ENCODE data around the gene MSH3.
"Not testable (repeated sequence)": the region's sequence is repeated elsewhere in the genome, so short reads cannot be mapped to it uniquely, and the experiment has no call there.

The MSH3 gene

DNA sequence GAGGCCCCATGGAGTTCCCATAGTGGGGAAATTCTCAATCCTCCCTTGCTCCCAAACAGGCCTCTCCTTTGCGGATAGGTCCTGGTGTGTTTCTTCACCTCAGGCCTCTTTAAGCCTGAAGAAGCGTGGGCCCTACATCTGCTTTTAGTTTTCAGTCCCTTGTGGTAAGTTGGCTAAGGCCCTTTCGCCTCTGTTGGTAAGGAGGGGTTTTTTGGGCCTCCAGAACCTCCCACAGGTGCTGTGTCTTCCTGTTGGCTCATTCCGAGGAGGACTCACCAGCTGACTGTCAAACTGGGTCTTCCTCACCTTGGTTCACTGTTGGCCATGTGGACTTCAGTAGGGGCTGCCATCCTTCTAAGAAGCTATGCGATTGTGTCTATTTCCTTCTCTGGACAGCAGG lies 56.8 kb downstream of the MSH3 start:
- no peak for DNase-seq

DNA sequence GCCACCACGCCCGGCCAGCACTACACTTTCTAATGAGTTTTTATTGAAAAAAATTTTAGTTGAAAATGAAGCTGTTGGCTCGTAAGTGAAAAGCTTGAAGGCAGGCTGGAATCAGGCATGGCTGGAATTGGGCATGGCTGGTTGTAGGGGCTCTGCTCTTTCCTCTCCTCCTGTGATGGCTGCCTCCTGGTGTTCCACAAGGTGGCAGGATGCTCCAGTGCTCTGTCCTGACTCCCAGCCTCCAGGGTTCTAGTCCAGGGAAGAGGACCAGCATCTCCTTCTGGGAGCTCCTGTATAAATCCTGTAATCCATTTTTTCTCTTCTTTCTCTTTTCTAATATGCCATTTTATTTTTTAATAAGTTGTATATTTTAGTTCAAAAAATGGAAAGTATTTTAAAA lies 57.5 kb downstream of the MSH3 start:
- no peak for DNase-seq

DNA sequence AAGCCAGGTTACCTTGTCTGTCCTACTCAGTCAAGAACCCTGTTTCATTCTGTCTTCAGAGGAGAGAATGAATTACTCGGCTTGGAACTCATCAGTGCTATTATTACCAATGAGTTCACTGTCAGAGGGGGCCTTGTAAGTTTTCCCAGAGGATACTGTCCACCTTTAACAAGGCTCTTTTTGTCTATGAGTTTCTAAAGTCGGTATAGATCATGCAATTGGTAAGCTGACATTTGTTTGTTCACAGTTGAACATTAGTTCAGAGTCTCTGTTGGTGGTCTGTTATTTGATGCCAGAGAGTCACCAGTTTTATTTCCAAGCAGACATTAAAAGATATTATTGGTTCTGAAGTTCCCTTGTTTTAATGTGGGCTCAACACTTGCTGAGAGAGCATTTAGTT lies 58.5 kb downstream of the MSH3 start:
- DNase-seq, result no peak

DNA sequence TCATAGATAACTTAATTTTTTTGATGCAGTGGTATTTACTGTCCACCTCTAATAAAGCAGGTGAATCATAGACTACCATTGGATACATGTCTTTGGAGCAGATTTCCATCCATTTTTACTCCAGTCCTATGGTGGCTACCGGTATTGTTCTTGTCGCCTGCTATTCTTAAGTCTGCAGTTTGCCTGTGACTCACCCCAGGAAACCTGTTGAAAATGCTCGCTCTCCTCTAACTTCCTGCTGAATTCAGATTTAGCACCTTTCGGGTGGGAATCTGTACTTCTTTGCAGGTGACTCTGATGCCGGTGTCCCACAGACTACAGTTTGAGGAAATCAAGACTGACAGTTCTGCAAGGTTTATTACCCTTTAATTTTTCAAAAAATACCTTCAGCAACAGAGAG lies 59.2 kb downstream of the MSH3 start:
- DNase-seq, result no peak

DNA sequence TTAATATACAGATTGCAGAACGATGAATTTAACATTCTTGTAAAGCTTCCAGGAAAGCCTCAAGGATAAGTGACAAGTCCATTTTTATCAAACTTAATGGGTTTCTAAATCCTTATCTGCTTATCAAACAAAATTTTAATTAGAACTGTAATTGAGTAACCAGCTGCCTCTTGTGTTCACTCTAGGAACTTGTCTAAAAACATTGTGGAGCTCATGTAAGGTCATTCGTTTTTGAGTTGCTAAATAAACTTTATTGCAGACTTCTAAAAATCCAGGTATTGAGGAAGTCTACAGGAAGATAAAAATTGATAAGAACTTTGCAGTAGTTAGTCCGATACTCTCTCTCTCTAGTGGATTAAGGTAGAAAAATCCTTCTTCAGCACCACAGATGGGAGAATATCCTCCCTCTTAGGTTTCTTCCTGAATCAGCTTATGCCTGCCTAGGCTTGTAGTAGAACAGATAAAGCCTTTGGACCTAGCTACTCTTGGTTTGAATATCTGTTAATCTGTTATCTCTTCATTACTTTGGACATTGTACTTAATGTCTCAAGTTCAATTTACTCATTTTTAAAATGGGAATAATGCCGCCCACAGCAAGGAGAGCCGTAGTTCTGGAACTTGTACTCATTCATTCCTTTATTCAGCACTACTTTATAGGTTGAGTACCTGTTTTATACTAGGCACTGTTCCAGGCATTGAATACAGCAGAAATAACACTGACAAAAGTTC lies 60.3 kb downstream of the MSH3 start:
- DNase-seq, result no peak

DNA sequence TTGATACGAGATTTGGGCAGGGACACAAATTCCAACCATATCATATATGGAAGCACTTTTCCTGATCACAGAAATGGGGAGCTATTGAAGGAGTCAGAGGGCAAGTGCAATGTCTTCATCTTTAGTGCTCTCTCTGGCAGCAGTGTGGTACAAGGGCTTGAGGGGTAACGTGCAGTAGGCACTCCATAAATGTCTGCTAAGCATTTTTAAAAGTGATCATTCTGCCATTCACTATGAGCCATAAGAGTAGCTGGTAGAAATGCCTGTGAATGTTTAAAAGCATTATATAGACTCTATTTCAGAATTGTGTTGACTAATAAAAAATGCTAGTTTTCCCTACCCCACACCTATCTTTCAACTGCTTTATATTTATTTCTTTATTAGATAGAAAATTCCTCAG lies 61.4 kb downstream of the MSH3 start:
- DNase-seq, result no peak

DNA sequence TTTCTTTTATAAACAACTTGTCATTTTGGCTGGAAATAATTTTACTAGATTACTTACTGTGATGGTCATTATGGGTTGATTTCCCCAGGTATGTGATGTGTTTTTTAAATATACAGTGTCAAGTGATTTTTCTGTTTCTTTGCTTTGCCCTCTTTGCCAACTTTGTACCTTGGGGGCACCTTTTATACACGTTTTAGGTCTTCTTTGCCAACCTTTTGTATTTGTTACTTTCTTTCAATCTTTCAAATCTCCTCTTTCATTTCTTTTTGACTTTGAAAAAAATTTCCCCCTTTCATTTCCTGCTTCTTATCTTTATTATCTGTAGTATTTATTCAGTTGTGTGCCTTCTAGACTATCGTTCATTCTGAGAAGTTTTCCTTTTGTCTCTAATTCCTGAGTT lies 65.7 kb downstream of the MSH3 start:
- DNase-seq, result no peak

DNA sequence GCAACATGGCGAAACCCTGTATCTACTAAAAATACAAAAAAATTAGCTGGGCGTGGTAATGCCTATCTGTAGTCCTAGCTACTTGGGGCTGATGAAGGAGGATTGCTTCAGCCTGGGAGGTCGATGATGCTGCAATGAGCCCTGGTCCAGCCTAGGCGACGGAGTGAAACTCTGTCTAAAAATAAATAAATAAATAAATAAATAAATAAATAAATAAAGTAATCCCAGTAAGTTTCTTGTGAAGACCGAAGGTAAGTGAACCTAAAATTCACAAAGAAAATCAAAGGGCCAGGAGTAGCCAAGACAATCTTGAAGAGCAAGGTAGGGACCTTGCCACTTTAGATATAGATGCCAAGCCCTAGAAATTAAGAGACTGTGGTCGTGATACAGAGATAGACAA lies 68.5 kb downstream of the MSH3 start:
- DNase-seq, result no peak

DNA sequence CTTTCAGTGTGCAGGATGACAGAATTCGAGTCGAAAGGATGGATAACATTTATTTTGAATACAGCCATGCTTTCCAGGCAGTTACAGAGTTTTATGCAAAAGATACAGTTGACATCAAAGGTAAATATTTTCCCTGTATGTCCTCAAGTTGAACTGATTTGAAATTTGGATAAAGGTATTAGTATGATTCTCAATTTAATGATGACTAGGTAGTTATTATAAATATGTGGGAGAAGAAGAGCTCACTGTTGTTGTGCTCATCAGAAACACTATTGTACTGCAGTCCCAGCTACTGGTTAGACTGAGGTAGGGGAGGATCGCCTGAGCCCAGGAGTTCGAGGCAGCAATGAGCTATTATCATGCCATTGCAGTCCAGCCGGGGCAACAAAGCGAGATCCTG lies 71.0 kb downstream of the MSH3 start:
- no peak for DNase-seq

DNA sequence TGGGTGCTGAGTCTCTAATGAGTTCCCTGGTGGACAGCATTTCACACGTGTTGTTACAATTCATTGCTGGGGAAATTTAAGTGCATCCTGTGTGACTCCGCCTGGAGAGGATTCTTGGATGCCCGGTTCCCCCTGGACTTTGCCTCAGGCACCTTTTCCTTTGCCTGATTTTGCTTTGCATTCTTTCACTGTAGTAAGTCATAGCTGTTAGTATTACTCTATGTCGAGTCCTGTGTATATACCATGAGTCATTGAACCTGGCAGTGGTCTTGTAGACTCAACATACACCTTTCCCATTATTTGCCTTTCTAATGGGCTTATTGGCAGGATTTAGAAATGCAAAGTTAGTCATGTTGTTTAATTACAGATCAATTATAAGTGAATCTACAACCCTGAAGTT lies 82.3 kb downstream of the MSH3 start:
- no peak for DNase-seq

DNA sequence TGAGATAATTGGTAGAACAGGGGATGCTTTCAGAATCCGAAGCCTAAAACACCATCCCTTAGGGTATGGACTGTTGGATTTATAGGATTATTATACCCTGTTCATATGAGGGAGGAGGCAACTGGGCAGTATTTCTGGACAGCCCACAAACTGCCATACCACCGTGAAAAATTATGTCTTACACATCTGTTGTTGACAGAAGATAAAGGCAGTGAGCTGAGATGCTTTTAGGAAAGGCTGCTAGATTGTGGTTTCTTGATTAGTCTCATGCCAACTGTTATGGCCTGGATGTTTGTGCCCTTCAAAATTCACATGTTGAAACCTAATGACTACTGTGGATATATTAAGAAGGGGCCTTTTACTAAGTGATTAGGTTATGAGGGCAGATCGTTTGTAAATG lies 84.0 kb downstream of the MSH3 start:
- DNase-seq, result no peak

DNA sequence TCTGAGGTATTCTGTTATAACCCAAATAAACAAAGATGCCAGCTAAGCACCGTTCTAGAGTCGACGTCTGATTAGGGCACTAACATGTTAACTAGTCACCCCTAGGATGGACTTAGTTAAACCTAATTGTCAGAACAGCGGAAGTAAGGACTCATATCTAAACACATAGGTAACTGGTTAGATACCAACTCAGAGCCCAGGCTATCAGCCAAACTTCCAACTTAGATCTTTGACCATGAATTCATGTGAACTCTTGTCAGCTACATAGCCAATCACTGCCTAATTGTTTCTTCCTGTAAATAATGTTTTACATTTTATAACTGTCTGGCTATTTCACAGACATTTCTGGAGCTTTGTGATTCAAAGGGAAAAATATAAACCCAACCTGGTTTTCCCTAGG lies 84.6 kb downstream of the MSH3 start:
- no peak for DNase-seq

DNA sequence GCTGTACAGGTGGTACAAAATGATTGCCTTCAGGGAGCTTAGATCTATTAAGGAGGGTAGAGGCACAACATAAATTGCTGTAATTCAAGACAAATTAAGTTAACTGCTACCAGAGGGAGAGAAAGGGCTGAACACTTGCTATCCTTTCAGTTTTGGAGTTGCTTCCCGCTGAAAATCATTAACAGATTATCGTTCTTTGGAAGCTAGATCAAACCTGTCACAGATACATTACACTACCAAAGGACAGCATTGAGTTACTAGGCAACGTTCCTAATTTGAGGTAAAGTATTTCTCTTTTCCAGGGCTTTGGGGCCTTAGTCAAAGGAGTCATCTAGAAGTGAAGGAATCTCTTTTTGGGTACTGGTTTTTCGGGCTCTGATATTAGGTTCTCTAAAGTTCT lies 85.0 kb downstream of the MSH3 start:
- DNase-seq, result no peak

DNA sequence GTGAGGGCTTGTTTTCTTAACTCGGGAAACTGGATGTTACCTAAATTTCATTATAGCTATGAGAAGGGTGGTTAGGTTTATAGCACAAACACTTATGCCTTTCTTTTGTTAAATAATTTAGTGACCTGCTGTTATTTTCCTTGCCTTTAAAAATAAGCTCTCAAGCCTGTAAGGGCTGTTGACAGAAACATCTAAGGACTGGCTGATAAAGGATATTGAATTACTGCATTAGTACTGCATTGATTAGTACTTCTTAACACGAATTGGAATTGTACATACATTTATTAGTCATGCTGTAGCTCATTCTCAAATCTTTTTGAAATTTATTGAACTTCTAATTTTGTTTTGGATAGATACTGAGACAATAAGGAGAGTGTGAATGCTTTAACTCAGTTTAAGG lies 85.4 kb downstream of the MSH3 start:
- no peak for DNase-seq

DNA sequence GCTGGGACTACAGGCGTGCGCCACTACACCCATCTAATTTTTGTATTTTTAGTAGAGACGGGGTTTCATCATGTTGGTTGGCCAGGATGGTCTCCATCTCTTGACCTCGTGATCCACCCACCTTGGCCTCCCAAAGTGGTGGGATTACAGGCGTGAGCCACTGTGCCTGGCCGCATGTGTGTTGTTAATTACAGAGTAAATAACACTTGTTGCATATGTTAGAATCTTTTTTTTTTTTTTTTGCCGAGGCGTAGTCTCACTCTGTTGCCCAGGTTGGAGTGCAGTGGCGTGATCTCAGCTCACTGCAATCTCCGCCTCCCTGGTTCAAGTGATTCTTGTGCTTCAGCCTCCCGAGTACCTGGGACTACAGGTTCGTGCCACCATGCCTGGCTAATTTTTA lies 86.0 kb downstream of the MSH3 start:
- DNase-seq, result not testable (repeated sequence)

DNA sequence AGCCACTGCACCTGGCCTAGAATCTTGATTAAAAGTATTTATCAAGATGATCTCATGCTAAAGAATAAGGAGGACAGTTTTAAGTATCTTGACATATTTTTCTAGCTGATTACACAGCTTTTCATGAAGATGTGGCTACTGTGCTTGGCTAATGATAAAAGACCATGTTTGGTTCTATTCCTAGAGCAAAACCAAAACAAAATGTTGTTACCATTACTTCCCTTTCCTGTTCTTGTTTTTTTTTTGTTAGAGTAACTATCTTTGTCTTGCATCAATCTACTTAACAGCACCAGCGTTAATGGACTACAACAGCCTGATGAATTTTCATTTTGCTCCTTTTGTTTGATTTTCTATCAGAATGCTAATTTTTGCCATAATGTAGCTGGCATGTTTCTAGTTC lies 86.5 kb downstream of the MSH3 start:
- DNase-seq, result no peak

DNA sequence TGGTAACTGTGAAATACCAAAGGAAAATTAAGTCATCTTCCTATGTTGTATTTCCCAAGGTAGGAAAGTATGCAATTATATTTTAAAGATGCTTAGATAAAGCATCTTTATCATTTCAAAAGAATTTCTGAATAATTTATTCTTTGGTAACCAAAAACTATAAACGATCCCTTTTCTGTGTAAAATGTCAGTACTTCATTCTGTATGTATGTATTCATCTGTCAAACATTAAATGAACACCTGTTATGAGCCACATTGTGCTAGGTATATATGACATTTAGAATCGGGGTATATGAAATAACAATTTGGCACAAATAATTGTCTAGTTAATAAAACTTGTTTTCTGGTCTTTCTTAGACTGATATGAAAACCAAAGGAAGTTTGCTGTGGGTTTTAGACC lies 89.7 kb downstream of the MSH3 start:
- DNase-seq, result no peak

DNA sequence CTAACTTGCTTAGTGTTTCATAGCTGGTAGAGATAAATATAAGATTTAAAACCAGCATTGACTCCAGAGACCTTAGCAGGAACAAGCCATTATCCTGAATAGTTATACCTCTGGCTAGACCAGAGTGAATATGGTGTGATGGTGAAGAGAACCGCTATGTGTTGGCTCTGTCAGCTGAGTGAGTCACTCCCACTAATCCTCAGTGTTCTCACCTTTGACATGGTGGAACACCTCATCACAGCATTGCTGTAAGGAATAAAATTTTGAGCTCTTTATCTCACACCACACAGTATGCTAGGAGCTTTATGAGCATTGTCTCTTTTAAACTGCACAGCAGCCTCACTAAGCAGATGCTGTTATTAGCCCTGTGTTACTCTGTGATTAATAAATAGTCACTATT lies 91.0 kb downstream of the MSH3 start:
- no peak for DNase-seq

DNA sequence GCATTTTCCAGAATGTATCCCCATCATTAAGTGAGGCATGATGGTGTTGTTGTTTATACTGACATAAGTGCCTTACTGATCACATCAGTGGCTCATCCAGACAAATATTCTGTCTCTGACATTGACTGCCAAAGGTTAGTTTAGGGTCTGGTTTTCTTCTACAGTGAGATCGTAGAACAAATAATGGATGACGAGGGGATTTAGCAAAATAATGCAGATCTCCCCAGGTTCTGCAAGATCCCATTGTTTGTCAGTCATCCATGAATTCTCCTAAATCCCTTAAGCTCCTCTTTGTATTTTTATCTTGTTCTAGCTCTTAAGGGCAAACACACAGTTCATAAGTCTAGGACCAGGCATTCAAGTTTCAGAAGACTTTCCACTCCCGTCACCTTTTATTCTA lies 93.5 kb downstream of the MSH3 start:
- DNase-seq, result no peak

DNA sequence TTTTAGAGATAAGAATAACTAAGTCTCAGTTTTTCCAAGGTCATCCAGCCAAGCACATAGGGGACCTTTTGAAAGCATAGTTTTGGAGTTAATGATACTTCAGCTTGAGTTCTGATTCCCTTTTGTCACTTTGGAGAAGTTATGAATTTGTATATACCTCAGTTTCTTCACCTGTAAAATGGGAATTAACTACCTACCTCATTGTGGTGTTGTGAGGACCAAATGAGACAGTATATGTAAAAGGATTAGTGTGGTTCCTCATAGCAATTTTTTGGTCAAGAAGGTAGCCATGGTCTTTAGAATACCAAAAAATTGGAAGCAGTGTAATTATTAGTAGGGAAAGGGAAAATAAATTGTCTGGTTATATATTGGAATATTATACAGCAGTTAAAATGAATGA lies 98.0 kb downstream of the MSH3 start:
- no peak for DNase-seq

DNA sequence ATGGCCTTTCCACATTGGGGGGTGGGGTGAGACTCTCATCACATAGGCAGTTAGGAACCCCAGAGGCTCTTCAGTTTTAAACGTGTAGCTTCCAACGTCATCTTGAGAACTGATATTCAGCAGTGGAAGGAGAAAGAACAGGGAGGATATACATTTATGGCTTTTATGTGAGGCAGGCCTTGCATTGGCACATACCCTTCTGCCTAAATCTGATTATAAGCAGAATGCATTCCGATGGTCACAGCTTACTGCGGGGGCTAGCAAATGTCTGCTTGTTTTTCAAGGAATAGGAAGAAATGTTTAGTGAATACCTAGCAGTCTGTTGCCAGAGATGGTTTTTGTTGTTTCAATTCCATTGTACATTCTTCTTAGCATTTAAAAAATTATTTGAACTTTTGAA lies 99.3 kb downstream of the MSH3 start:
- no peak for DNase-seq

DNA sequence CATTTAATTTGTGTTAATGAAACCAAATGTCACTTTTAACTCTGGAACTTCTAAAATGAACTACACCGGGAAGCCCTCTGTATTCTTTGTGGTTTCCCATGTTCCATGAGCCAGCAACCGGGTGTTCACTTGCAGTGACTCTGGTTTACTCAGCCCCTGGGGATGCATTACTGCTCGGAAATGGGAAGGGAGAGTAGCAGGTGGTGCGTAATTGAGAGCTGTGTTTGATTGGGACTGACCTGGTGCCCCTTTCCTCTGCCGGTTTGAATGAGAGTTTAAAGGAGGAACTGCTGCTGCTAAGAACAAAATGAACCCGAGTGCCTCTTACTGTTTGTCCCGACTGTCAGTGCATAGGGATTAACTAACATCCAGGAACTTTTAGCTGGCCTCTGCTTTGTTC lies 100.4 kb downstream of the MSH3 start:
- DNase-seq, result no peak

DNA sequence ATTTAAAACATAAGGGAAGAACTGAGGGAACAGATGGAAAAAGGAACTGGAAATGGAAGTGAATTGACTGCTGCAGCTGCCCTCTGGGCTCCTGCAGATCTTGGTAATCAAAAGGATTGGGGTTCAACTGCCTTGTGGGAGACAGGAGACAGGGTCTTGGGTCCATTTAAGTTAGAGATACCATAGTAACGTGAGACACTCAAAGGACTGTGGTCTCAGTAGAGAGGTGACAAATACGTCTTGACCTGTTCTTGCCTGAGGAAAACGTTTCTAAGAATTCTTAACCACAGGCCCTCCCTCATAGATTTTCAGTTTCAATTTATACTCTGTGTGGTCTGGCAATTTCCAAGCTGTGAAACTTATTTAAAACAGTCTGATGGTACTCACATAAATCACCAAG lies 101.2 kb downstream of the MSH3 start:
- no peak for DNase-seq

DNA sequence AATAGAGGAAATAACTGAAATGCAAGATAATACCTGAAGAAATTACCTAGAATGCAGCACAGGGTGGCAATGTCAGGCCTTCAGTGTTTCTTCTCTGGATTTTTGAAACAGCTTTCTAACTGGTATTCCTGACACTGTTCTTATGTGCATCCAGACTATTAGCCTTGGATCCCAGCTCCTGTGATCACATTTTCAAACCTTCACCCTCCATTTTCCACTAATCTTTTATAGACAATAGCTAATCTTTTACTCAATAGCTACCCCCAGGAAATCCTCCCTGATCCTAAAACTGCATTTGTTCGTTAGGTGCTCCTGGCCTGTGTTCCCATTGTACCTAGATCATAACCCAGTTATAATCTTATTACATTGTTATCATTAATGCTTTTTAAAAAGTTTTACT lies 101.8 kb downstream of the MSH3 start:
- no peak for DNase-seq

DNA sequence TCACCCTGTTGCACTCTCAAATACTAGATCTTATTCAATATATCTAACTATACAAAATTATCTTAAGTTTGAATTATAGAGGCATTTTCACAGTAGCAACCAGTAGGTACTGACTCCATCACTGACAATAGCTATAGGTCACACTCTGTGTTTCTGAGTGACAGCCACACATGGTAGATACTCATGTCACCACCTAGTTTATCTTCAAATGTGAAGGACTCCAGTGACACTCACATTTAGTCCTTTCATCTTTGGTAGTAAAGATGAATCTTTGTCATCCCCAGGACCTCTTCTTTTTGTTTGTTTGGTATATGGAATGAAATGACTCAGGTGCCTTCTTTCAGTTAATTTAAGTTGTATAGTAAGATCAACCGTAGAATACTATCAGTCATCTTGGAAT lies 102.8 kb downstream of the MSH3 start:
- DNase-seq, result no peak
